Natural killer cell (primary cell): ENCODE results near the gene DIO3. TPM values are rescaled to one million over a fixed set of nuclear protein-coding genes. Genes with fewer than 3 reads are reported as not detected.

Experiments
- ATAC-seq, 3 donors: fragments of 150-1000 bp in 2 of 3; fragments of 200-7000 bp in 1 of 3; cut with Tn5 transposase; 1 replicate in 1 of 3; 2 replicates in 2 of 3; pipeline ENCODE4 v1.10.0; 2021; ENCODE audit warnings: mild to moderate bottlenecking in 2 of 3, moderate library complexity in 2 of 3
- DNase-seq, 2 donors: peaks; one replicate each; pipeline versions ENCODE4 v3.0.0 to v3.0.0-alpha.2; 2013 to 2021; ENCODE audit warnings: mixed read lengths in 1 of 2
- H3K27ac ChIP-seq: one replicate; pipeline ENCODE4 v1.5.1; 2013; ENCODE audit warnings: mild to moderate bottlenecking, low read length
- H3K27me3 ChIP-seq: one replicate; pipeline ENCODE4 v1.6.1; 2013; ENCODE audit warnings: low read length; ENCODE audit not compliant: control insufficient read depth, insufficient read depth
- H3K36me3 ChIP-seq: one replicate; pipeline ENCODE4 v1.6.1; 2013; ENCODE audit warnings: low read length; ENCODE audit not compliant: control insufficient read depth, insufficient read depth
- H3K4me1 ChIP-seq: one replicate; pipeline ENCODE4 v1.6.1; 2013; ENCODE audit warnings: low read length; ENCODE audit not compliant: control insufficient read depth, insufficient read depth
- H3K4me3 ChIP-seq: one replicate; pipeline ENCODE4 v1.5.1; 2013; ENCODE audit warnings: low read length
- H3K9me3 ChIP-seq: one replicate; pipeline ENCODE4 v1.6.1; 2013; ENCODE audit warnings: low read length; ENCODE audit not compliant: control insufficient read depth, insufficient read depth
- H3K27ac Mint-ChIP-seq, 2 donors: one replicate each; pipeline ENCODE4 v1.8.0; 2022; ENCODE audit warnings: mild to moderate bottlenecking in 2 of 2, mixed read lengths in 2 of 2, moderate library complexity in 1 of 2
- H3K27me3 Mint-ChIP-seq, 2 donors: one replicate each; pipeline ENCODE4 v1.8.0; 2022; ENCODE audit warnings: low read depth in 2 of 2, mixed read lengths in 2 of 2
- H3K36me3 Mint-ChIP-seq: one replicate; pipeline ENCODE4 v1.8.0; 2022; ENCODE audit warnings: mixed read lengths
- H3K4me1 Mint-ChIP-seq, 2 donors: one replicate each; pipeline ENCODE4 v1.8.0; 2022; ENCODE audit warnings: mixed read lengths in 2 of 2
- H3K4me3 Mint-ChIP-seq: one replicate; pipeline ENCODE4 v1.8.0; 2022; ENCODE audit warnings: mild to moderate bottlenecking, moderate library complexity, mixed read lengths
- H3K9me3 Mint-ChIP-seq, 2 donors: one replicate each; pipeline ENCODE4 v1.8.0; 2022; ENCODE audit warnings: mixed read lengths in 2 of 2
- WGBS: methylation state at CpG from one replicate; pipeline ENCODE4 v1.1.7; 2013; ENCODE audit warnings: missing lambda C conversion rate; ENCODE audit not compliant: insufficient coverage; 5-methylcytosine and 5-hydroxymethylcytosine counted together
- intact Hi-C: fragments of 100-400 bp; cut with micrococcal nuclease; formaldehyde crosslinking; loops from one replicate; pipeline ENCODE4 v1.14.2; 2022
- total RNA-seq, 4 donors: library from RNA; stranded (reverse); fragments of 120-200 nt in 1 of 4; gene quantifications; one replicate each; pipeline versions ENCODE4 v1.2.3 to v1.2.4, GENCODE V29; 2013 to 2022
- TF ChIP-seq, protein P1 (sequence below): fragments of 200-600 bp; IDR thresholded peaks from one replicate; pipeline ENCODE4 v1.8.0; 2022; ENCODE audit warnings: antibody characterized with exemption

Gene DIO3
- total RNA-seq, 3 donors from 2014 or later (not counting 1 experiment from before 2014, with no cell fraction given): not detected

DNA sequence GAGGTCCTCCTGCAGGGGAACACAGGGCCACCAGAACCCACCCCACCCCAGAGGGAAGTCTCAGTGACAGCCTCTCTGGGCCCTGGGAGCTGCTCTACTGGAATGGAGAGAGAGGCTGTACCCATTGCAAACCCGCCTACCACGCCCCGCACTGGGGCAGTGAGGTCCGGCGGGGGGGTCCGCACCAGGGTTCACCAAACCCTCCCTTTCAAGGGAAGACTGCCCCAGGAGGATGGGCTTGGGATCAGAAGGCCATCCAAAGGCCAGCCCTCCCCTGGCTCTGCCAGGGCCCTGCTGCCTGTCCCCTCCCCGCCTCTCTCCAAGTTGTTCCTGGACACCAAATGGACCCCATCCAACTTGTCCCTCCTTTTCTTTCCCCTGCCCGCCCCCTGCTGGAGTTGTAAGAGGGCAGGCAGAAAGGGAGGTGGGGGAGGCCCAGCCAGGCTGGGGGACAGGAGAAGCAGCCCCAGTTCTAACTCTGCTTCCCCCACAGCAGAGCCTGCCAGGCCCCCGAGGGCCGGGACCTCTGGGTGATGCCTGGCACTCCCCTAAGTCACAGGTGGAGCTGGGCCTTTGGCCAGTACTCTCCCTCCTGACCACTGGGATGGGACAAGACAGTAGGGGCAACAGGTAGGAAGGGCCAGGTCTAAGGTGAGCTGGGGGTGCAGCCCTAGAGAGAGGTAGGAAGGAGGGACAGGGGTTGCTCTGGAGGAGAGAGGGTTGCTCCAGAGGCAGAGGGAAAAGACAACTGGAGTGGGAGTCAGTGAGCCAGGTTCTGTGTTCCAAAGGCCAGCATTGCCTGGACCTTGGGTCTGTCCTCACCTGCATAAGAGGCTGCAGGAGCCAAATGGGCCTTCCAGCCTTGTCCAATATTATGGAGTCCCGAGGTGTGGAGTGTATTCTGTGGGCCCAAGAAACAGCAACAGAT lies 3.2 kb upstream of the DIO3 start:
- Histone ChIP-seq H3K36me3 (no peaks in the 10 kb centered on the region), H3K27me3 (peaks cover 24% of the 10 kb centered on the region), H3K4me3 (no peak overlapping the region), H3K27ac (no peak overlapping the region), H3K4me1 (no peaks in the 10 kb centered on the region), H3K9me3 (peaks cover 12% of the 10 kb centered on the region)
- Mint-ChIP-seq H3K9me3 (no peaks in the 10 kb centered on the region), H3K4me3 (no peak overlapping the region), H3K27ac (no peak overlapping the region), H3K36me3 (no peaks in the 10 kb centered on the region), H3K27me3 (peaks cover 24 to 58% of the 10 kb centered on the region in 2 donors), H3K4me1 (peaks cover 0 to 3% of the 10 kb centered on the region in 2 donors)
- 94% methylated on average over 10 of the region's 11 CpGs for WGBS
- no peak for ATAC-seq
- TF ChIP-seq, protein P1, sequence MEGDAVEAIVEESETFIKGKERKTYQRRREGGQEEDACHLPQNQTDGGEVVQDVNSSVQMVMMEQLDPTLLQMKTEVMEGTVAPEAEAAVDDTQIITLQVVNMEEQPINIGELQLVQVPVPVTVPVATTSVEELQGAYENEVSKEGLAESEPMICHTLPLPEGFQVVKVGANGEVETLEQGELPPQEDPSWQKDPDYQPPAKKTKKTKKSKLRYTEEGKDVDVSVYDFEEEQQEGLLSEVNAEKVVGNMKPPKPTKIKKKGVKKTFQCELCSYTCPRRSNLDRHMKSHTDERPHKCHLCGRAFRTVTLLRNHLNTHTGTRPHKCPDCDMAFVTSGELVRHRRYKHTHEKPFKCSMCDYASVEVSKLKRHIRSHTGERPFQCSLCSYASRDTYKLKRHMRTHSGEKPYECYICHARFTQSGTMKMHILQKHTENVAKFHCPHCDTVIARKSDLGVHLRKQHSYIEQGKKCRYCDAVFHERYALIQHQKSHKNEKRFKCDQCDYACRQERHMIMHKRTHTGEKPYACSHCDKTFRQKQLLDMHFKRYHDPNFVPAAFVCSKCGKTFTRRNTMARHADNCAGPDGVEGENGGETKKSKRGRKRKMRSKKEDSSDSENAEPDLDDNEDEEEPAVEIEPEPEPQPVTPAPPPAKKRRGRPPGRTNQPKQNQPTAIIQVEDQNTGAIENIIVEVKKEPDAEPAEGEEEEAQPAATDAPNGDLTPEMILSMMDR: no peak
- intact Hi-C loops: no loop called here
- DNase-seq: no peak

DNA sequence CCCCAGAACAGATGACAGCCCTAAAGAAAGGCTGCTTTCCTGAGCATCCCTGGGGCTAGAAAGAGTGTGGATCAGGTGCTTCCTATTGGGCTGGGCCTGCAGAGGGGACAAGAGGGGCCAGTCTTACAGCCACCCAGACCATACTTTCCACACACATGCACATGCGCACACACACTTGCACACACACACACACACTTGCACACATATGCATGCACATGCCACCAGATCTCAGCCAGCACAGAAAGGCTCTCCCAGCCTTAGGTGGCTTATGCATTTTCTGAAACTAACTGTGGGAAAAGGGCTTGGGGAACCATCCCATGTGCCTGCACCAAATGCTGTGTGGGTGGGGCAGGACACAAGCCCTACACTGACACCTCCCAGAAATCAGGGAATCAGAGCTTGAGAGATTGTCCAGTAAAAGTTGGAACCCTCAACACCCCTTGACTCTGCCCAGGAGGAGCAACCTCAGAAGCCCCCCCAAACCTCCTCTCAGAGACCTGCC lies 2.5 kb upstream of the DIO3 start:
- Histone ChIP-seq H3K9me3 (peaks cover 12% of the 10 kb centered on the region), H3K4me1 (no peaks in the 10 kb centered on the region), H3K27ac (no peak overlapping the region), H3K27me3 (peaks cover 24% of the 10 kb centered on the region), H3K36me3 (no peaks in the 10 kb centered on the region), H3K4me3 (no peak overlapping the region)
- no peak overlapping the region for H3K27ac Mint-ChIP-seq
- peaks cover 0 to 7% of the 10 kb centered on the region in 2 donors for H3K4me1 Mint-ChIP-seq
- H3K27me3 Mint-ChIP-seq: peaks cover 22 to 59% of the 10 kb centered on the region in 2 donors
- intact Hi-C loops: no loop called here
- no peaks in the 10 kb centered on the region for H3K9me3 Mint-ChIP-seq
- ATAC-seq (no peak), DNase-seq (no peak)
- TF ChIP-seq, protein P1: no peak
- 100% methylated on average over 1 of the region's 1 CpG for WGBS
- no peak overlapping the region for H3K4me3 Mint-ChIP-seq
- no peaks in the 10 kb centered on the region for H3K36me3 Mint-ChIP-seq

DNA sequence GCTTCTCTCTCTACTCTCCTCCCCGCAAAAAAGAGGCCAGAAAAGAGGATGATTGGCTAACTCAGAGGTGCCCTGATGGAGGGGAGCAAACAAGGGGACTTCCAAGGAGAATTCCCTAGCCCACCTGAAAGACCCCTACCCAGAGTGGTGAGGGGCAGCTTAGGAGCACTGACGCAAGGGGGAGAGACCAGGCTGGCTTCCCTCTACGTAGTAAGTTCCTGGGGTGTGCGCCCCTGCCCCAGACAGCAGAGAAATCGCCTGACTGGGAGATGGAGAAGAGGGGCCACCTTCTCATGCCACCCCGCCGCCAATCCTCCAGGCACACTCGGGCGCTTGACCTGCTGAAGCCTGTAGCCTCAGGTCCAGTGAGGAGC lies 2.1 kb upstream of the DIO3 start:
- Mint-ChIP-seq H3K27ac (no peak overlapping the region), H3K4me3 (no peak overlapping the region), H3K36me3 (no peaks in the 10 kb centered on the region), H3K9me3 (no peaks in the 10 kb centered on the region), H3K4me1 (peaks cover 0 to 7% of the 10 kb centered on the region in 2 donors), H3K27me3 (peaks cover 20 to 57% of the 10 kb centered on the region in 2 donors)
- no peaks in the 10 kb centered on the region for H3K4me1 ChIP-seq
- DNase-seq (no peak), ATAC-seq (no peak)
- H3K9me3 ChIP-seq: peaks cover 12% of the 10 kb centered on the region
- 62% methylated on average over 8 of the region's 9 CpGs for WGBS
- peaks cover 28% of the 10 kb centered on the region for H3K27me3 ChIP-seq
- TF ChIP-seq, protein P1: no peak
- intact Hi-C loops: no loop called here
- H3K4me3 ChIP-seq: no peak overlapping the region
- no peak overlapping the region for H3K27ac ChIP-seq
- H3K36me3 ChIP-seq: no peaks in the 10 kb centered on the region
